Amniotic stem cell (primary cell): ENCODE measurements around the gene TUBB6.

Experiments used
- DNase-seq: peaks from one replicate; lab custom pipeline; 2025; lab: John Stamatoyannopoulos, UW

The TUBB6 gene

GRCh38 chr18:12307701-12308385 is at the start of gene TUBB6:
Gene TUBB6, plus strand, starts transcription at chr18:12308241. Its CDS starts 52 bp downstream, at chr18:12308293.
- peak; percentile 54 for DNase-seq

GRCh38 chr18:12258719-12259705 is 49.0 kb upstream of the TUBB6 start:
- DNase-seq, result no peak

GRCh38 chr18:12262748-12263147 is 45.3 kb upstream of the TUBB6 start:
- DNase-seq, result no peak

DNA sequence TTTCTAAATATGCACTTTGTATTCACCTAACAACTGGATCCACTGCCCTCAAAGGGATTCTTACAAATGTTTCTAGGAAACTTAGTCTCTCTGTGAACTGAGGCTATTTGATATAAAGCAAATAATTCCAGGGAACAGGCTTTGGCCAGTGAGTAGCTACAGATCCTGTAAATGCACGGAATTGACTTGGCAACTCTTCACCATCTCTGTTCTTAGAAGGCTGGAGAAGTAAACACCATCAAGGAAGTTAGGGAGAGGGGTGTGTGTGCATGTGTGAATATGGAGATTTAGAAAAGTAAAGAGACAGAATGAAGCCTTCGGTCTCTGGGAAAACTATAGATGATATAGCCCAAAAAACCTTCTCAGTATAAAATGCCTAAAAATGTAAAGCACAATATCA is 43.2 kb upstream of the TUBB6 start:
- DNase-seq, result no peak

DNA sequence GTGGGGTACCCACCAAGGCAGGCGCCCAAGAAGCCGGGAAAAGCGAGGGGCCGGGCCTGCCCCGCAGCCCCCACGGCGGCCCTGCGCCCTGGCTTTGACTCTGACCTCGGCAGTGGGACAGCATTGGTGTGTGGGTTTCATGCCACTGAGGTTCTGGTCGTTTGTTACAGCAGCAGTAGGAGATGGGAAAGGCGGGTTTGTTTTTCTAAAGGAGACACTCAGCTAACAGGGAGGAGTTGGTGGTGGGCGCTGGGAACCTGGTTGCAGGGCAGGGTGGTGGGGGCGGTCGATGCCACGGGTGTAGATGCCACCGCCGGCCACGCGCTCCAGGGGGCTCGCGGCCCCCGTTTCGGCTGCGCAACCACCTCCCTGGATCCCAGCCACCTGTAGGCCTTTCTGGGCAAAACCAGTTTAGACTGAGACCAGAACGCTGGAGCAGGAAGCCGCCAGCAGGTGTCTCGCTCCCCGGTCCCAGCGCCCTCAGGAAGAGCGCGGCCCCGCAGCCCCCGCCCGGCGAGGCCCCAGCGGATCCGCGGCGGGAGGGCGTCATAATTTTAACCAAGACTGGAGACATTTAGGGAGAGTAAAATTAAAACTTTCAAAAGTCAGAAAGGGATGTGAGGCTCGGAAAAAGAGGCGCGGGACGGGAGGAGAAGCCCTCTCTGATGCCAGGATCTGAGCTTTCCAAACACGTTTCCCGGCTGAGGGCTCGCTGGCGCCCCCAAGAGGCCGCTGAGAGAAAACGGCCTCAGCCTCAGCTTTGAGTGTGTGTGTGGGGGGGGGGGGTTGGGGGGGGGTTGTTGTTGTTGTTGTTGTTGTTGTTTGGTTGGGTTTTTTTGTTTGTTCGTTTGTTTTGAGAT is 36.4 kb upstream of the TUBB6 start:
- peak; percentile 28 for DNase-seq

DNA sequence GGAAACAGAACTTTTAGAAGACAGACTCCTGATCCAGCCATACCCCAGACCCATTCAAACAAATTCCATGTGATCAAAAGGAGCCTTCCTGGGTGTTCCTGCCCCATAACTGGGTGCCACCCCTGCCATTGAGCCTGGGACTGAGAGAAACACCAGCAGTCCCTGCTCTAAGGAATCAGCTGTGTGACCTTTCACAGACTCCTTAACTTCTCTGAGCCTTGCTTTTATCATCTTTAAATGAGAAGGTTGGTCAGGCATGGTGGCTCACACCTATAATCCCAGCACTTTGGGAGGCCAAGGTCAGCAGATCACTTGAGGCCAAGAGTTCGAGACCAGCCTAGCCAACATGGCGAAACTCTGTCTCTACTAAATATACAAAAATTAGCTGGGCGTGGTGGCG is 33.2 kb upstream of the TUBB6 start:
- DNase-seq, result no peak

DNA sequence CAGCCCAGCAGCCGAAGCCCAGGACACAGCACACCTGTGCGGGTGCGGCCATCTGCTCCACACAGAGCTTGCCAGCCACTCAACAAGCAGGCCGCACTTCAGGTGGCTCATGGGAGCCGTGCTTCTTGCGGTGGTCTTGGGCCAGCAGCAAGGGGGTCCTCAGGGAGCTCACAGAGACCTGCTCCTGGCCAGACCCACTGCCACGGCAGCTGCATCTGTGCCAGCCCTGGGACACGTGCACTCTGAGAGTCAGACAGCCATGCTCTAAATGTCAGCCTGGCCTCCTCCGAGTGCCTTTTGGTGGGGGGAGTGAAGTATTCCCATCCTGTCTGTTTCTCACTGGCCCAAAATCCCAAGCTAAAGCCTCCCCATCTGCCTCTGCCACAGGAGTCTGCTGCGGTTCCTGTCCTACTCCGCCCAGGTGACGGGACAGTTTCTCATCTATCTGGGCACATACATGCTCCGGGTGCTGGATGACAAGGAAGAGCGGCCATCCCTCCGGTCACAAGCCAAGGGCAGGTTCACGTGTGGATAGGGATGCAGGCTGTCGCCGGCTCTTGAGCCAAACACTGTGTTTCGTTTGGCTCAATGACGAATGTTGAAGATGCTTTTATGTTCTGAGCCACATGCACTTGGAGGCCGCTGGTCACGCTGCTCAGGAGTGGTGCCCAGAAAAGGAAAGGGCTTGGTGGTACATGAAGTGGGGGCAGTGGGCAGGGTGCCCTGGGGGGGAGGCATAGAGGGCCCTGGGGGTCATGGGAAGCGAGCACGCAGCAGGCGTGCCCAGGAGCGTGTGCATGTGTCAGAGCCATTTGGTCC is 31.1 kb upstream of the TUBB6 start:
- DNase-seq, result no peak

GRCh38 chr18:12278215-12278671 is 29.8 kb upstream of the TUBB6 start:
- no peak for DNase-seq

DNA sequence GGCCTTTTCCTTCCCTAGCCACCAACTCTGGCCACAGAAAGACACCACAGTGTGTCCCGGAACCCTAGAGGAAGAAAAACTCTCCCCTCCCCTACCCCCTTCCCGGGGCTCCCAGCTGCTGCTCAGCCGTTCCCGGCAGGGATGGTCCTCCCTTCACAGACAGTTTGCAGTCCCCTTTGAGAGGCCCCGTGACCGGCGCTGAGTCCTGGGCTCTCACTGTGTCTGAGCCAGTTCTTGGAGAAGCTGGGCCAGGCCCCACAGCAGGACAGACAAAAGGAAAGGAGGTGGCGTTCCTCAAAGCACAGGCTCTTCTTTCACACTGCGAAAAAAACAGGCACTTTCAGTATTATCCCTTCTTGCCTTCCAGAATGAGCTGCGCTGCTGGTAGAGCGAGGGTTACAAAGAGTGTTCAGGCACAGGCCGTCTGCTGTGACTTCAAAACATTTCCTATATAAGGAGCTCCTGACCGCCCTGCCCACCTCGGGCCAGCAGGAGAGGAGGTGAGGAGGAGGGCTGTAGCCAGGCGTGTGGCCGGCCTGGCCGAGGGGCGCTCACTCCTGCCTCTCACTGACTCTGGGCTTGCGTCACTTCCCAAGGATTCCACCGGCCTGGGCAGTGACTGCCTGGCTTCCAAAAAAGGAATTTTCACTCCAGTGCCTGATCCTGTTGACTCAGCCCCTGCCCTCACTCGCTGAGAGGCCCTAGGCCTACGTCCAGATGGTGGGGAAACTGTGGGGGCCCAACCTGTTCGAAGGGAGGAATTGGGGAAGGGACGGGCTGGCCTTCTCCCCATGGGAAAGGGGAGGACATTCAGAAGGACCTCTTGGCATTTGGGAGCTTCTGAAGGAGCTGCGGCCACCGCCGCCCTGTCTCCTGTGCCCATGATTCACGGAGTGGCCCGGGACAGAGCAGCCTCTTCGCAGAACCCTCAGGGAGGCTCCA is 29.0 kb upstream of the TUBB6 start:
- peak; percentile 91 for DNase-seq

DNA sequence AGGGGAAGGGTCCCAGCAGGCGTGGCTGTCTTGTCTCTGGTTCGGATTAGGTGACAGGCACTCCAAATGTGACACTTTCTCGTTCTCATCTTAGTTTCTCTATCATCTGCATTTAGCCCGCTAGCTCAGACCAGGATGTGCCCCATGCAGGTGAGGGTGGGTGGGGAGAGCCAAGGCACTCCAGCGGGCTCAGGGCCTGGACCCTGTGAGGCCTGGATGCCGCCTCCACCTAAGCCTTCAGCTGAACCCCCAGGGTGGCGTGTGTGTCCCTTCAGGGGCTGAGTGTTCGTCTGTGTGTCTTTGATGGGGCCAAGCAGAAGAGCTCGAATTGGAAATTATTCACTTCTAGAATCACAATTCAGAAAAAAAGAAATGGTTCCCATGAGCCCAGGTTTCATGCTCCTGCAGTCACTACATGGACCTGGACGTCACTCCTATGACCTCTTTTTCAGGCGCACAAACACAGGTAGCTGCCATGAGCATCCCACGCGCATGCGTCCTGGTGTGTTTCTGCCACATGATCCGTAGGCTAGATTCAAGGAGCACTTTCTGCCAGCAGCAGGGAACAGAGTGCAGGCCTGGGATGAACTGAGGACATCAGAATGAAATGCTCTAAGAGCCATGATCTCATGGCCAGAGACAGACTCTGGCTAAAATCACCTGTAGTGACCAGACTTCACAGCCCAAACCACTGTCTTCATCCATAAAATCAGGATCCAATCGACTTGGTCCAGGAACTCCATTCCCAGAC is 28.1 kb upstream of the TUBB6 start:
- no peak for DNase-seq

DNA sequence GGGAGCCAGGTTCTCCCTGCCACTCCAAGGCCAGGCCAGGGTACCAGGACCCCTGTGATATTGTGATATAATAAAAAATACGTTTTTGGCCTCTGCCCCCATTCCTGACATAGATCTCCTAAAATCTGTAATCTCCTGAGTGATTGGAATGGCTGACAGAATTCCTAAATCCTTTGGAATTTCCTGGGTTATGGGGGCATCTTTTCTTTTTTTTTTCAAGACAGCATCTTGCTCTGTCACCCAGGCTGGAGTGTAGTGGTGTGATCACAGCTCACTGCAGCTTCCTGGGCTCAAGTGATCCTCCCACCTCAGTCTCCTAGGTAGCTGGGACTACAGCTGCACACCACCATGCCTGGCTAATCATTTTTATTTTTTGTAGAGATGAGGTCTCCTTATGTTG is 26.2 kb upstream of the TUBB6 start:
- DNase-seq, result no peak

DNA sequence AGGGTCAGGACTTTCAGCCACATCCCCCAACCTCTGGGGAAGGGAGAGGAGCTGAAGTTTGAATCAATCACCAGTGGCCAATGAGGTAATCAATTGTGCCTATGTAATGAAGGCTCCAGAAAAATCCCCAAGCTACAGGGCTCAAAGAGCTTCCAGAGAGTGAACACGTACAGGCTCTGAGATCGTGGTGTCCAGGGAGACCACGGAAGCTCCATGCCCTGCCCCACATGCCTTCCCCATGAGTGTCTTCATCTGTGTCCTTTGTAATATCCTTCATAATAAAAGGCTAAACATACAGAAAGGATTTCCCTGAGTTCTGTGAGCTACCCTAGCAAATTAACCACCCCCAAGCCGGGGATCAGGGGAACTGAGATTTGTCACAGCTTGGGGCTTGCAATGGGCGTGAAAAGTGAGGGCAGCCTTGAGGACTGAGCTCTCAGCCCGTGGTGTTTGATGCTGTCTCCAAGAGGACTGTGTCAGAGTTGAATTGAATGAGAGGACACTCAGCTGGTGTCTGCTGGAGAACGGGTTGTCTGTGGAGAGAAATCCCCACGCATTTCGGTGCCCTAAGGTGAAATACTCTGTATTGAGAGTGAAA is 25.5 kb upstream of the TUBB6 start:
- DNase-seq, result peak; percentile 92

DNA sequence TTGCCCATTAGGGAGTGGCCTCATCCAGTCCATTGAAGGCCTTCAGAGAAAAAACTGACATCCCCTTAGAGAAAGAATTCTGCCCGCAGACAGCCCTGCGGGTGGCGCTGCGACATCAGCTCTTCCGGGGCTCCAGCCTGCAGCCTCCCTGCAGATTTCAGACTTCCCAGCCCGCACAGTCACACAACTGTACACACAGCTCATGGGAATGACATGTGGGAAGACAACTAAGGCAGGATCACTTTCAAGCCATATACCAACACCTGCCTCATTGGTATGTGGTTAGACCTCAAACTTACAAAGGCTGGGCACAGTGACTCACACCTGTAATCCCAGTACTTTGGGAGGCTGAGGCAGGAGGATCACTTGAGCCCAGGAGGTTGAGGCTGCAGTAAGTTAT is 24.8 kb upstream of the TUBB6 start:
- DNase-seq, result no peak

DNA sequence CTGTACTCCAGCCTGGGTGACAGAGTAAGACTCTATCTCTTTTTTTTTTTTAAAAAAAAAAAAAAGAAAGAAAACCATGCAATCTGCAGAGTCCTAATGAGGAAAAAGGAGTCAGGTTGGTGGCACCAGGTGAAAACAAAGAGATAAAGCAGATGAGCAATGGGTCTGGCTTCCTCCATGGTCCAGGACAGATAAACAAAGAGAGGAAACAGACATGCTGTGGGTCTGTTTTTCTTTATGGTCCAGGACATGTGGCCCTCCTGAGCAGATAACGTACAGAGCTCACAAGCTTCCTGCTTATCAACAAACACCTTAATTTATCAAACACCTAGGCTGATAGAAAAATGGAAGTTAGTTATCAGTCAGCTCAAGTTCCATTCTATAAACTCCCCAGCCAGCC is 24.4 kb upstream of the TUBB6 start:
- no peak for DNase-seq

DNA sequence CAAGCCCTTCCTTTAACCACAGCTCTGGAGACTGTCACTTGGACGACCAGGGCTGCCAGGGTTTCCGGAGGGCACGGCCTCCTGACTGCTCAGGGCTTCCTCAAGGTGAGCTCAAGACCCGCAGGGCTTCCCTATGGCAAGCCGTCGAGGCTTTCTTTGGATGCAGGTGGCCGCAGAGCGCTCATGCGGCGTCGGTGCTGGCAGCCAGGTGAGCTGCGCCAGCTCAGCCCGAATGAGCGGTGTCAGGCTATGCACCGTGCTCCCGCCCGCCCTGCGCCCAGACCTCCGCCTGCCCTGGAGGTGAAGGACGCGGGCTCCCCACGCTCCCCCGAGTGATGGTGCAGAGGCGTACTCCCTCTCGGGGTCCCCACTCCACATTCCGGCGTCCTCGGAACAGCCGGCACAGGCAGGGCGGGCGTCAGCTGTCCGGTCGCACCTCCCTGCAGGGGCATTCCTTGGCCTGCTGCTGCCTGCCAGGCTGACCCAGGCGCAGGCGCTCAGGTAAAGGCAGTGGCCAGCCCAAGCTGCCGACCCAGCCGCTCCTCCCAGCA is 20.8 kb upstream of the TUBB6 start:
- no peak for DNase-seq

- peak; percentile 83 for DNase-seq
These were observed 20.2 kb upstream of the TUBB6 start for GRCh38 chr18:12287684-12288402.

DNA sequence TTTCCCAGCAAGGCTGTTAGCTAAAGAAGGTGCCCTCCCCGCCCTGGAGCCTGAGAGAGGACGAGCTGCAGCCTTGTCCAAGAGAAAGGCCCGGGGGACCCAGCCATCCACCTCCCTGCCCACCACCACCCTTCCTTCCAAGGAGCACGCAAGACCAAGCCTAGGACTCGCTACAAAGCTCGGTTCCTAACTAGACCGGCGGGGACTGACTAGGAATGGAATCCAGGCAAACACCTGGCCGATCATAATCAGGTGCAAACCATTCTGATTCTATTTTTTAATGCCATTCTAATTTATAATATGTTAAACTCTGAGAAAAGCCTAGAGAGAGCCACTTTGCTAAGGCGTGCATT is 19.7 kb upstream of the TUBB6 start:
- no peak for DNase-seq

GRCh38 chr18:12290086-12290485 is 18.0 kb upstream of the TUBB6 start:
- DNase-seq, result no peak
